Gastroesophageal sphincter (tissue), 3 donors: ENCODE results near the gene FAM20A.

ENCODE experiments used
- EP300 ChIP-seq: sonication (generic); formaldehyde crosslinking; IDR thresholded peaks from one replicate; pipeline ENCODE4 v1.6.1; 2017; ENCODE audit warnings: antibody characterized with exemption, mild to moderate bottlenecking
- TF ChIP-seq, protein P1 (sequence below), 4 experiments: fragments of 200-600 bp in 2 of 4; fragments of 450-650 bp in 2 of 4; sonication (generic) in 1 of 4; IDR thresholded peaks; one replicate each; pipeline ENCODE4 v1.5.1; 2017 to 2019; ENCODE audit warnings: antibody characterized with exemption in 4 of 4, mild to moderate bottlenecking in 2 of 4, moderate library complexity in 2 of 4

DNA sequence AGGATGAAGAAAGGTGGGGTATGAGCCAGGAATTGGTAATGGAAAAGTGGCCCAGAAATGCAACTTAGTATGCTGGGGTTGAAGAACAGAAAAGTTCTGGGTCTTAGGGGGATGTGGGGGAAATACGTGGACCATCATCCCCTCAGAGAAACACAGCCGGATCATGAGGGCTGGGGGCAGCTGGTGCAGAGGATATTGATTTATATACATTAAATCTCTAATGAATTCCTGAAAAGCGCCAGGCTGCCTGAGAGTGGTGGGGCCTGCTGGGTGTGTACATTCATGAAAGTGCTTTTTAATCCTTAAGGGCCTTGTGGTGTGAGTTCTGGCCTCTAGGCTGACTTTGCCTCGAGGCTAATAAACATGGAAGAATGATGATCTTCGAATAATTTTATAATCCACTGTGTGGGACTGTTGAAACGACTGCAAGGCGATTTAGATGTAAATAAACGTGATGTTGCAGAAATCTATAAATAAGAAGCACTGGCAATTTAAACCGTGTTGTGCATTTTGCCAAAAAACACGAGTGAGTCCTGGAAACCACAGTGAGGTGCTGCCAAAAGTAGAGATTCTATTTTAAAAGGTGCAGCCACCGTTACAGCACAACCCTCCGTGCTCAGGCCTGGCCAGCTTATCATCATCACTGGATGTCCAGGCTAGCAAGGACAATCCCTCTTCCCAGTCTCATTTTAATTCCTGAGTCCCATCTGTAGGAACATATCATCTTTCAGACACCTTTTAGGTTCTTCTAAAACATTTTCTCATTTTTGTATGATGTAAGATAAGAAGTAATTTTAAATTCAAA lies 56.9 kb downstream of the FAM20A start:
- TF ChIP-seq, protein P1, sequence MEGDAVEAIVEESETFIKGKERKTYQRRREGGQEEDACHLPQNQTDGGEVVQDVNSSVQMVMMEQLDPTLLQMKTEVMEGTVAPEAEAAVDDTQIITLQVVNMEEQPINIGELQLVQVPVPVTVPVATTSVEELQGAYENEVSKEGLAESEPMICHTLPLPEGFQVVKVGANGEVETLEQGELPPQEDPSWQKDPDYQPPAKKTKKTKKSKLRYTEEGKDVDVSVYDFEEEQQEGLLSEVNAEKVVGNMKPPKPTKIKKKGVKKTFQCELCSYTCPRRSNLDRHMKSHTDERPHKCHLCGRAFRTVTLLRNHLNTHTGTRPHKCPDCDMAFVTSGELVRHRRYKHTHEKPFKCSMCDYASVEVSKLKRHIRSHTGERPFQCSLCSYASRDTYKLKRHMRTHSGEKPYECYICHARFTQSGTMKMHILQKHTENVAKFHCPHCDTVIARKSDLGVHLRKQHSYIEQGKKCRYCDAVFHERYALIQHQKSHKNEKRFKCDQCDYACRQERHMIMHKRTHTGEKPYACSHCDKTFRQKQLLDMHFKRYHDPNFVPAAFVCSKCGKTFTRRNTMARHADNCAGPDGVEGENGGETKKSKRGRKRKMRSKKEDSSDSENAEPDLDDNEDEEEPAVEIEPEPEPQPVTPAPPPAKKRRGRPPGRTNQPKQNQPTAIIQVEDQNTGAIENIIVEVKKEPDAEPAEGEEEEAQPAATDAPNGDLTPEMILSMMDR (IDR thresholded peaks at IDR 0.05): no peak
- TF ChIP-seq EP300: no peak
